Measurements from ENCODE around the gene SGO1. TPM values are rescaled to one million over a fixed set of nuclear protein-coding genes. Genes with fewer than 3 reads are reported as not detected.

SGO1 gene
- total RNA-seq, 1 donor from 2014 or later, result 0.38 TPM

- peaks cover 78% of the 10 kb centered on the region for H3K36me3 ChIP-seq
- TF ChIP-seq CTCF (IDR thresholded peaks at IDR 0.05; ENCODE audit: borderline replicate concordance), result no peak
- intact Hi-C loops (cut with micrococcal nuclease), result no loop called here
Observed at GRCh38 chr3:20123131-20123652, 62.8 kb downstream of the SGO1 start.

GRCh38 chr3:20121088-20121487, 64.9 kb downstream of the SGO1 start:
- Histone ChIP-seq H3K4me1 (no peaks in the 10 kb centered on the region), H3K4me3 (no peak overlapping the region), H3K36me3 (peaks cover 74% of the 10 kb centered on the region), H3K9me3 (replicated peaks) (no peaks in the 10 kb centered on the region), H3K27ac (replicated peaks) (no peak overlapping the region), H3K27me3 (ENCODE audit: low read depth) (no peaks in the 10 kb centered on the region)
- DNase-seq, result no peak
- intact Hi-C loops (cut with micrococcal nuclease), result no loop called here
- no peak for TF ChIP-seq CTCF (IDR thresholded peaks at IDR 0.05; ENCODE audit: borderline replicate concordance)

More at GRCh38 chr3:20123131-20123652, 62.8 kb downstream of the SGO1 start:
- no peak for DNase-seq
- no peak overlapping the region for H3K27ac ChIP-seq (replicated peaks)
- H3K4me1 ChIP-seq, result peaks cover 5% of the 10 kb centered on the region
- no peaks in the 10 kb centered on the region for H3K9me3 ChIP-seq (replicated peaks)
- H3K4me3 ChIP-seq, result no peak overlapping the region
- H3K27me3 ChIP-seq (ENCODE audit: low read depth), result no peaks in the 10 kb centered on the region

Small RNAs within 50 kb of the gene (microRNA-seq; reads per million reads assigned to microRNA genes)
- not detected for gene MIR3135A

Other genes with a start within 250 kb of the SGO1 start
- 52.0 TPM for gene RAB5A, start 239.1 kb downstream of the SGO1 start, total RNA-seq
- gene PP2D1, start 173.9 kb downstream of the SGO1 start, total RNA-seq, result not detected
- gene KAT2B, start 145.8 kb downstream of the SGO1 start, total RNA-seq, result 94.3 TPM